ENCODE measurements around the gene ADCYAP1R1.

Gene ADCYAP1R1

GRCh38 chr7:31094271-31094670 lies 42.2 kb downstream of the ADCYAP1R1 start:
- Histone ChIP-seq H3K4me3 (ENCODE audit: low read depth in 1 of 5, low read length in 5 of 5) (no peak overlapping the region), H3K27ac (ENCODE audit: low read depth, low read length) (no peak overlapping the region), H3K36me3 (ENCODE audit: control insufficient read depth in 5 of 5, insufficient read depth in 5 of 5, low read length in 5 of 5) (peaks cover 0 to 7% (median 0%) of the 10 kb centered on the region in 5 donors), H3K27me3 (ENCODE audit: control insufficient read depth in 5 of 5, insufficient read depth in 4 of 5, low read length in 5 of 5) (peaks cover 0 to 12% (median 7%) of the 10 kb centered on the region in 5 donors), H3K4me1 (ENCODE audit: control insufficient read depth in 5 of 5, insufficient read depth in 5 of 5, low read length in 5 of 5) (no peaks in the 10 kb centered on the region), H3K9me3 (ENCODE audit: control insufficient read depth in 5 of 5, low read length in 5 of 5) (no peaks in the 10 kb centered on the region), H3K9ac (ENCODE audit: low read length in 5 of 5) (no peak overlapping the region)

- Histone ChIP-seq H3K9ac (ENCODE audit: low read length in 5 of 5) (no peak overlapping the region), H3K4me3 (ENCODE audit: low read depth in 1 of 5, low read length in 5 of 5) (no peak overlapping the region), H3K27me3 (ENCODE audit: control insufficient read depth in 5 of 5, insufficient read depth in 4 of 5, low read length in 5 of 5) (peaks cover 0 to 14% (median 7%) of the 10 kb centered on the region in 5 donors), H3K9me3 (ENCODE audit: control insufficient read depth in 5 of 5, low read length in 5 of 5) (no peaks in the 10 kb centered on the region), H3K27ac (ENCODE audit: low read depth, low read length) (no peak overlapping the region), H3K36me3 (ENCODE audit: control insufficient read depth in 5 of 5, insufficient read depth in 5 of 5, low read length in 5 of 5) (peaks cover 0 to 7% (median 0%) of the 10 kb centered on the region in 5 donors), H3K4me1 (ENCODE audit: control insufficient read depth in 5 of 5, insufficient read depth in 5 of 5, low read length in 5 of 5) (no peaks in the 10 kb centered on the region)
Measured at GRCh38 chr7:31095286-31096197, 43.4 kb downstream of the ADCYAP1R1 start.

GRCh38 chr7:31096198-31096876 lies 44.2 kb downstream of the ADCYAP1R1 start:
- Histone ChIP-seq H3K4me1 (ENCODE audit: control insufficient read depth in 5 of 5, insufficient read depth in 5 of 5, low read length in 5 of 5) (no peaks in the 10 kb centered on the region), H3K4me3 (ENCODE audit: low read depth in 1 of 5, low read length in 5 of 5) (no peak overlapping the region), H3K9ac (ENCODE audit: low read length in 5 of 5) (no peak overlapping the region), H3K36me3 (ENCODE audit: control insufficient read depth in 5 of 5, insufficient read depth in 5 of 5, low read length in 5 of 5) (peaks cover 0 to 7% (median 0%) of the 10 kb centered on the region in 5 donors), H3K27me3 (ENCODE audit: control insufficient read depth in 5 of 5, insufficient read depth in 4 of 5, low read length in 5 of 5) (peaks cover 0 to 14% (median 7%) of the 10 kb centered on the region in 5 donors), H3K27ac (ENCODE audit: low read depth, low read length) (no peak overlapping the region), H3K9me3 (ENCODE audit: control insufficient read depth in 5 of 5, low read length in 5 of 5) (no peaks in the 10 kb centered on the region)

GRCh38 chr7:31096877-31097258 lies 44.8 kb downstream of the ADCYAP1R1 start:
- Histone ChIP-seq H3K36me3 (ENCODE audit: control insufficient read depth in 5 of 5, insufficient read depth in 5 of 5, low read length in 5 of 5) (peaks cover 0 to 7% (median 0%) of the 10 kb centered on the region in 5 donors), H3K9me3 (ENCODE audit: control insufficient read depth in 5 of 5, low read length in 5 of 5) (no peaks in the 10 kb centered on the region), H3K9ac (ENCODE audit: low read length in 5 of 5) (no peak overlapping the region), H3K4me1 (ENCODE audit: control insufficient read depth in 5 of 5, insufficient read depth in 5 of 5, low read length in 5 of 5) (no peaks in the 10 kb centered on the region), H3K27me3 (ENCODE audit: control insufficient read depth in 5 of 5, insufficient read depth in 4 of 5, low read length in 5 of 5) (peaks cover 0 to 14% (median 7%) of the 10 kb centered on the region in 5 donors), H3K4me3 (ENCODE audit: low read depth in 1 of 5, low read length in 5 of 5) (no peak overlapping the region), H3K27ac (ENCODE audit: low read depth, low read length) (no peak overlapping the region)

GRCh38 chr7:31098642-31099360 lies 46.7 kb downstream of the ADCYAP1R1 start:
- Histone ChIP-seq H3K4me1 (ENCODE audit: control insufficient read depth in 5 of 5, insufficient read depth in 5 of 5, low read length in 5 of 5) (no peaks in the 10 kb centered on the region), H3K36me3 (ENCODE audit: control insufficient read depth in 5 of 5, insufficient read depth in 5 of 5, low read length in 5 of 5) (peaks cover 0 to 6% (median 0%) of the 10 kb centered on the region in 5 donors), H3K9me3 (ENCODE audit: control insufficient read depth in 5 of 5, low read length in 5 of 5) (no peaks in the 10 kb centered on the region), H3K4me3 (ENCODE audit: low read depth in 1 of 5, low read length in 5 of 5) (no peak overlapping the region), H3K27ac (ENCODE audit: low read depth, low read length) (no peak overlapping the region), H3K27me3 (ENCODE audit: control insufficient read depth in 5 of 5, insufficient read depth in 4 of 5, low read length in 5 of 5) (peaks cover 0 to 12% (median 3%) of the 10 kb centered on the region in 5 donors), H3K9ac (ENCODE audit: low read length in 5 of 5) (no peak overlapping the region)

GRCh38 chr7:31099451-31100444 lies 47.6 kb downstream of the ADCYAP1R1 start:
- H3K4me1 ChIP-seq (ENCODE audit: control insufficient read depth in 5 of 5, insufficient read depth in 5 of 5, low read length in 5 of 5): no peaks in the 10 kb centered on the region
- H3K27me3 ChIP-seq (ENCODE audit: control insufficient read depth in 5 of 5, insufficient read depth in 4 of 5, low read length in 5 of 5): peaks cover 0 to 12% (median 2%) of the 10 kb centered on the region in 5 donors
- no peak overlapping the region for H3K27ac ChIP-seq (ENCODE audit: low read depth, low read length)
- no peak overlapping the region for H3K9ac ChIP-seq (ENCODE audit: low read length in 5 of 5)
- H3K36me3 ChIP-seq (ENCODE audit: control insufficient read depth in 5 of 5, insufficient read depth in 5 of 5, low read length in 5 of 5): peaks cover 0 to 10% (median 0%) of the 10 kb centered on the region in 5 donors
- H3K9me3 ChIP-seq (ENCODE audit: control insufficient read depth in 5 of 5, low read length in 5 of 5): no peaks in the 10 kb centered on the region
- no peak overlapping the region for H3K4me3 ChIP-seq (ENCODE audit: low read depth in 1 of 5, low read length in 5 of 5)

GRCh38 chr7:31100445-31100844 lies 48.3 kb downstream of the ADCYAP1R1 start:
- H3K4me1 ChIP-seq (ENCODE audit: control insufficient read depth in 5 of 5, insufficient read depth in 5 of 5, low read length in 5 of 5): no peaks in the 10 kb centered on the region
- no peak overlapping the region for H3K9ac ChIP-seq (ENCODE audit: low read length in 5 of 5)
- H3K9me3 ChIP-seq (ENCODE audit: control insufficient read depth in 5 of 5, low read length in 5 of 5): no peaks in the 10 kb centered on the region
- H3K27ac ChIP-seq (ENCODE audit: low read depth, low read length): no peak overlapping the region
- H3K27me3 ChIP-seq (ENCODE audit: control insufficient read depth in 5 of 5, insufficient read depth in 4 of 5, low read length in 5 of 5): peaks cover 0 to 12% (median 2%) of the 10 kb centered on the region in 5 donors
- peaks cover 0 to 10% (median 0%) of the 10 kb centered on the region in 5 donors for H3K36me3 ChIP-seq (ENCODE audit: control insufficient read depth in 5 of 5, insufficient read depth in 5 of 5, low read length in 5 of 5)
- no peak overlapping the region for H3K4me3 ChIP-seq (ENCODE audit: low read depth in 1 of 5, low read length in 5 of 5)

GRCh38 chr7:31100871-31101270 lies 48.8 kb downstream of the ADCYAP1R1 start:
- H3K4me1 ChIP-seq (ENCODE audit: control insufficient read depth in 5 of 5, insufficient read depth in 5 of 5, low read length in 5 of 5): no peaks in the 10 kb centered on the region
- H3K36me3 ChIP-seq (ENCODE audit: control insufficient read depth in 5 of 5, insufficient read depth in 5 of 5, low read length in 5 of 5): peaks cover 0 to 10% (median 0%) of the 10 kb centered on the region in 5 donors
- H3K9ac ChIP-seq (ENCODE audit: low read length in 5 of 5): no peak overlapping the region
- no peaks in the 10 kb centered on the region for H3K9me3 ChIP-seq (ENCODE audit: control insufficient read depth in 5 of 5, low read length in 5 of 5)
- H3K4me3 ChIP-seq (ENCODE audit: low read depth in 1 of 5, low read length in 5 of 5): no peak overlapping the region
- peaks cover 0 to 12% (median 0%) of the 10 kb centered on the region in 5 donors for H3K27me3 ChIP-seq (ENCODE audit: control insufficient read depth in 5 of 5, insufficient read depth in 4 of 5, low read length in 5 of 5)
- no peak overlapping the region for H3K27ac ChIP-seq (ENCODE audit: low read depth, low read length)

- Histone ChIP-seq H3K27ac (ENCODE audit: low read depth, low read length) (no peak overlapping the region), H3K36me3 (ENCODE audit: control insufficient read depth in 5 of 5, insufficient read depth in 5 of 5, low read length in 5 of 5) (peaks cover 0 to 8% (median 0%) of the 10 kb centered on the region in 5 donors), H3K9ac (ENCODE audit: low read length in 5 of 5) (no peak overlapping the region), H3K9me3 (ENCODE audit: control insufficient read depth in 5 of 5, low read length in 5 of 5) (no peaks in the 10 kb centered on the region), H3K27me3 (ENCODE audit: control insufficient read depth in 5 of 5, insufficient read depth in 4 of 5, low read length in 5 of 5) (peaks cover 0 to 7% (median 0%) of the 10 kb centered on the region in 5 donors), H3K4me1 (ENCODE audit: control insufficient read depth in 5 of 5, insufficient read depth in 5 of 5, low read length in 5 of 5) (no peaks in the 10 kb centered on the region), H3K4me3 (ENCODE audit: low read depth in 1 of 5, low read length in 5 of 5) (no peak overlapping the region)
Measured at GRCh38 chr7:31101544-31101943, 49.4 kb downstream of the ADCYAP1R1 start.

Measured in subcutaneous abdominal adipose tissue (tissue), 5 donors.